Endodermal cell (in vitro differentiated cells): ENCODE measurements around the gene ELAVL3. TPM values are rescaled to one million over a fixed set of nuclear protein-coding genes. Genes with fewer than 3 reads are reported as not detected.
A peak's percentile ranks its signal among the peaks of the same experiment; 100 is the strongest.

Source experiments
- DNase-seq: peaks from one replicate; pipeline ENCODE4 v3.0.0-alpha.2; 2017
- H3K27ac ChIP-seq: 2 replicates; pipeline ENCODE4 v1.5.1; 2013; ENCODE audit warnings: mild to moderate bottlenecking, low read depth, low read length, moderate library complexity
- H3K27me3 ChIP-seq: 2 replicates; pipeline ENCODE4 v1.6.1; 2013; ENCODE audit warnings: mild to moderate bottlenecking, low read length, moderate library complexity; ENCODE audit not compliant: insufficient read depth, control insufficient read depth, poor library complexity, severe bottlenecking
- H3K36me3 ChIP-seq: 2 replicates; pipeline ENCODE4 v1.7.0; 2013; ENCODE audit warnings: mild to moderate bottlenecking, low read length, moderate library complexity; ENCODE audit not compliant: control insufficient read depth, insufficient read depth
- H3K4me1 ChIP-seq: one replicate; pipeline ENCODE4 v1.7.0; 2013; ENCODE audit warnings: low read length; ENCODE audit not compliant: control insufficient read depth, insufficient read depth
- H3K4me3 ChIP-seq: 2 replicates; pipeline ENCODE4 v1.5.1; 2013; ENCODE audit warnings: mild to moderate bottlenecking, low read length, moderate library complexity
- H3K9ac ChIP-seq: 2 replicates; pipeline ENCODE4 v1.6.1; 2013; ENCODE audit warnings: mild to moderate bottlenecking, low read length, moderate library complexity; ENCODE audit not compliant: poor library complexity, severe bottlenecking; ENCODE audit errors: extremely low read depth
- H3K9me3 ChIP-seq: 2 replicates; pipeline ENCODE4 v1.6.1; 2013; ENCODE audit warnings: mild to moderate bottlenecking, low read length, moderate library complexity; ENCODE audit not compliant: control insufficient read depth
- H3K27ac Mint-ChIP-seq: 2 replicates; pipeline ENCODE4 v1.8.0; 2020; ENCODE audit warnings: mixed read lengths
- H3K27me3 Mint-ChIP-seq: 2 replicates; pipeline ENCODE4 v1.8.0; 2021; ENCODE audit warnings: mild to moderate bottlenecking, mixed read lengths; ENCODE audit not compliant: insufficient read depth
- H3K36me3 Mint-ChIP-seq: 2 replicates; pipeline ENCODE4 v1.8.0; 2020; ENCODE audit warnings: low read depth, mixed read lengths
- H3K4me1 Mint-ChIP-seq: 2 replicates; pipeline ENCODE4 v1.8.0; 2020; ENCODE audit warnings: mixed read lengths
- H3K4me3 Mint-ChIP-seq: 2 replicates; pipeline ENCODE4 v1.8.0; 2020; ENCODE audit warnings: mild to moderate bottlenecking, moderate library complexity, mixed read lengths
- H3K9me3 Mint-ChIP-seq: 2 replicates; pipeline ENCODE4 v1.8.0; 2020; ENCODE audit warnings: mild to moderate bottlenecking, mixed read lengths
- WGBS, 2 experiments: methylation state at CpG; one replicate each; pipeline versions ENCODE4 v1.1.5 to v1.1.7; 2013; ENCODE audit warnings: missing lambda C conversion rate in 2 of 2, mixed read lengths in 1 of 2; ENCODE audit not compliant: insufficient coverage in 1 of 2, insufficient read length in 1 of 2; 5-methylcytosine and 5-hydroxymethylcytosine counted together
- total RNA-seq, 2 donors: library from RNA; stranded (reverse); fragmentation: NEBNext Ultra II Directional in 1 of 2; extraction: Animal tissue kit (Norgen Biotek cat#: 25700) in 1 of 2; gene quantifications; 2 replicates in 1 of 2; 3 replicates in 1 of 2; pipeline ENCODE4 v1.2.1, GENCODE V29; 2021
- TF ChIP-seq, protein P1 (sequence below): fragments of 200-600 bp; sonication (generic); conservative IDR thresholded peaks from 2 replicates; pipeline ENCODE4 v1.5.0; 2021; ENCODE audit warnings: antibody characterized with exemption, mild to moderate bottlenecking

ELAVL3 gene
- total RNA-seq, 2 donors from 2014 or later: 0.55 TPM; not detected in 1

- H3K4me1 ChIP-seq: no peaks in the 10 kb centered on the region
- no peaks in the 10 kb centered on the region for H3K9me3 Mint-ChIP-seq
- H3K4me3 Mint-ChIP-seq: no peak overlapping the region
- H3K27ac Mint-ChIP-seq: no peak overlapping the region
- H3K4me3 ChIP-seq: no peak overlapping the region
- H3K9ac ChIP-seq: no peak overlapping the region
- no peak overlapping the region for H3K27ac ChIP-seq
- TF ChIP-seq, protein P1, sequence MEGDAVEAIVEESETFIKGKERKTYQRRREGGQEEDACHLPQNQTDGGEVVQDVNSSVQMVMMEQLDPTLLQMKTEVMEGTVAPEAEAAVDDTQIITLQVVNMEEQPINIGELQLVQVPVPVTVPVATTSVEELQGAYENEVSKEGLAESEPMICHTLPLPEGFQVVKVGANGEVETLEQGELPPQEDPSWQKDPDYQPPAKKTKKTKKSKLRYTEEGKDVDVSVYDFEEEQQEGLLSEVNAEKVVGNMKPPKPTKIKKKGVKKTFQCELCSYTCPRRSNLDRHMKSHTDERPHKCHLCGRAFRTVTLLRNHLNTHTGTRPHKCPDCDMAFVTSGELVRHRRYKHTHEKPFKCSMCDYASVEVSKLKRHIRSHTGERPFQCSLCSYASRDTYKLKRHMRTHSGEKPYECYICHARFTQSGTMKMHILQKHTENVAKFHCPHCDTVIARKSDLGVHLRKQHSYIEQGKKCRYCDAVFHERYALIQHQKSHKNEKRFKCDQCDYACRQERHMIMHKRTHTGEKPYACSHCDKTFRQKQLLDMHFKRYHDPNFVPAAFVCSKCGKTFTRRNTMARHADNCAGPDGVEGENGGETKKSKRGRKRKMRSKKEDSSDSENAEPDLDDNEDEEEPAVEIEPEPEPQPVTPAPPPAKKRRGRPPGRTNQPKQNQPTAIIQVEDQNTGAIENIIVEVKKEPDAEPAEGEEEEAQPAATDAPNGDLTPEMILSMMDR: no peak
- no peaks in the 10 kb centered on the region for H3K27me3 Mint-ChIP-seq
- H3K4me1 Mint-ChIP-seq: no peaks in the 10 kb centered on the region
- no peaks in the 10 kb centered on the region for H3K9me3 ChIP-seq
- H3K27me3 ChIP-seq: no peaks in the 10 kb centered on the region
- no peak for DNase-seq
- 87 to 94% methylated on average over 9 of the region's 9 CpGs for WGBS, 2 experiments
- H3K36me3 Mint-ChIP-seq: peaks cover 17% of the 10 kb centered on the region
- peaks cover 9% of the 10 kb centered on the region for H3K36me3 ChIP-seq
These were observed 38.3 kb upstream of the ELAVL3 start for GRCh38 chr19:11519138-11519537.

DNA sequence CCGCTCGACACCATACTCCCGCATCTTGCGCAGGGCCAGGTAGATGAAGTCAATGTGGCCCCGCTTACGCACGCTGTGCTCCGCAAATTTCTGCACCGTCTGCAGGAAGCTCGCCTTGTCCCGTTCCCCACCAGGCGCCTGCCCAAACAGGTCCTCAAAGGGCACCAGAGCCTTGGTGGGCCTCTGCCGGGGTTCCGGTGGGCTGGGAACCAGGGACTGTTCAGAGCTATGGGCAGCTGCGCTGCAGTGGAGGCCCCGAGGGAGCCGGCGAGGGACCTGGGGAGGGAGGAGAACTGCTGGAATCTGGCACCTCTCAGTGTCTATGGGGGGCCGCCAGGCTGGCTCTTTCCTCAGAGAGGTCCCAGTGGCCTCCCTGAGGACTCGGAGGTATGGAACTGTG is 33.1 kb upstream of the ELAVL3 start:
- Mint-ChIP-seq H3K9me3 (no peaks in the 10 kb centered on the region), H3K27me3 (no peaks in the 10 kb centered on the region), H3K4me3 (no peak overlapping the region), H3K27ac (no peak overlapping the region), H3K36me3 (peaks cover 29% of the 10 kb centered on the region), H3K4me1 (no peaks in the 10 kb centered on the region)
- H3K4me1 ChIP-seq: no peaks in the 10 kb centered on the region
- H3K36me3 ChIP-seq: peaks cover 28% of the 10 kb centered on the region
- peak; percentile 53 for DNase-seq
- 94 to 97% methylated on average over 15 to 20 of the region's 20 CpGs for WGBS, 2 experiments
- H3K27ac ChIP-seq: no peak overlapping the region
- no peaks in the 10 kb centered on the region for H3K9me3 ChIP-seq
- H3K4me3 ChIP-seq: no peak overlapping the region
- no peaks in the 10 kb centered on the region for H3K27me3 ChIP-seq
- H3K9ac ChIP-seq: no peak overlapping the region
- TF ChIP-seq, protein P1: no peak

DNA sequence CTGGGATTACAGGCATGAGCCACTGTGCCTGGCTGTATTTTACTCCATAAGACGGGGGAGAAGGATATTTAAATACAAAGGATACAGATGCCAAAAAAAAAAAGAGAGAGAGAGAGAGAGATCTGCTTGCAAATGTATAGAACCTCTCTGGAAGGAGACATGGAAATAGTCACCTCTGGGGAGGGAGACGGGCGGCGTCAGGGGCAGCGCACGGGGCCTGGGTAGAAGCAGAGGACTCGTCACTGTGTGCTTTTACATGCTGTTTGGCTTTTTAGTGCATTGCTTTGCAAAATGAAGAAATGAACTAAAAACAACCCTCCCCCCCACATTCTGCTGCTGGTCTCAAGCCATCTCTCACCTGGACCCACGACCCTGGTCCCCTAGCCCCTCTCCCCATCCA is 29.6 kb upstream of the ELAVL3 start:
- H3K4me3 Mint-ChIP-seq: no peak overlapping the region
- TF ChIP-seq, protein P1: no peak
- peaks cover 21% of the 10 kb centered on the region for H3K36me3 Mint-ChIP-seq
- H3K27me3 Mint-ChIP-seq: no peaks in the 10 kb centered on the region
- DNase-seq: no peak
- no peak overlapping the region for H3K27ac Mint-ChIP-seq
- H3K9me3 Mint-ChIP-seq: no peaks in the 10 kb centered on the region
- H3K27me3 ChIP-seq: no peaks in the 10 kb centered on the region
- H3K9me3 ChIP-seq: no peaks in the 10 kb centered on the region
- H3K4me1 Mint-ChIP-seq: no peaks in the 10 kb centered on the region
- H3K9ac ChIP-seq: no peak overlapping the region
- peaks cover 19% of the 10 kb centered on the region for H3K36me3 ChIP-seq
- H3K4me1 ChIP-seq: no peaks in the 10 kb centered on the region
- H3K27ac ChIP-seq: no peak overlapping the region
- H3K4me3 ChIP-seq: no peak overlapping the region
- 92 to 93% methylated on average over 3 to 8 of the region's 8 CpGs for WGBS, 2 experiments
